Liver (tissue), 9 donors: ENCODE results near the gene GRK2. TPM values are rescaled to one million over a fixed set of nuclear protein-coding genes. Genes with fewer than 3 reads are reported as not detected.

Experiments
- DNase-seq: peaks from one replicate; pipeline ENCODE4 v3.0.0-alpha.2; 2017; ENCODE audit warnings: low spot score
- H3K27ac ChIP-seq, 2 donors: one replicate each; pipeline ENCODE4 v1.7.0; 2013; ENCODE audit warnings: inconsistent platforms in 2 of 2, low read length in 2 of 2, control low read depth in 1 of 2, low read depth in 1 of 2, mild to moderate bottlenecking in 1 of 2
- H3K27me3 ChIP-seq, 4 donors: one replicate each; pipeline versions ENCODE4 v1.6.1 to v1.7.0; 2013; ENCODE audit warnings: low read length in 3 of 4, inconsistent platforms in 1 of 4, mild to moderate bottlenecking in 1 of 4, moderate library complexity in 1 of 4; ENCODE audit not compliant: control insufficient read depth in 4 of 4, insufficient read depth in 4 of 4
- H3K36me3 ChIP-seq, 4 donors: one replicate each; pipeline versions ENCODE4 v1.6.1 to v1.7.0; 2013; ENCODE audit warnings: low read length in 3 of 4, mild to moderate bottlenecking in 3 of 4, low read depth in 1 of 4, moderate library complexity in 1 of 4; ENCODE audit not compliant: control insufficient read depth in 4 of 4, insufficient read depth in 3 of 4
- H3K4me1 ChIP-seq, 4 donors: one replicate each; pipeline versions ENCODE4 v1.6.1 to v1.7.0; 2013; ENCODE audit warnings: low read length in 3 of 4, mild to moderate bottlenecking in 3 of 4, moderate library complexity in 1 of 4; ENCODE audit not compliant: control insufficient read depth in 4 of 4, insufficient read depth in 4 of 4
- H3K4me3 ChIP-seq, 3 donors: one replicate each; pipeline versions ENCODE4 v1.6.1 to v1.7.0; 2013; ENCODE audit warnings: low read length in 3 of 3, control low read depth in 1 of 3, low read depth in 1 of 3, mild to moderate bottlenecking in 1 of 3
- H3K9ac ChIP-seq, 2 donors: one replicate each; pipeline ENCODE4 v1.7.0; 2013; ENCODE audit warnings: low read length in 2 of 2, mild to moderate bottlenecking in 2 of 2, moderate library complexity in 2 of 2, control low read depth in 1 of 2, low read depth in 1 of 2
- H3K9me3 ChIP-seq, 4 donors: one replicate each; pipeline versions ENCODE4 v1.6.1 to v1.7.0; 2013; ENCODE audit warnings: low read length in 3 of 4; ENCODE audit not compliant: control insufficient read depth in 4 of 4
- ATF3 ChIP-seq: IDR thresholded peaks from 2 replicates; pipeline ENCODE4 v1.6.1; 2016; ENCODE audit warnings: antibody characterized with exemption
- CTCF ChIP-seq: fragments of 150-350 bp; IDR thresholded peaks from 2 replicates; pipeline ENCODE4 v1.5.1; 2017; ENCODE audit warnings: improper control_type of control experiment, low read depth, low read length; ENCODE audit not compliant: missing input control
- EGR1 ChIP-seq, 2 donors: IDR thresholded peaks; 2 replicates each; pipeline ENCODE4 v1.6.1; 2016 to 2018; ENCODE audit warnings: antibody characterized with exemption in 2 of 2, low read depth in 2 of 2
- FOXA1 ChIP-seq: IDR thresholded peaks from 2 replicates; pipeline ENCODE4 v1.6.1; 2016; ENCODE audit warnings: antibody characterized with exemption
- FOXA2 ChIP-seq: IDR thresholded peaks from 2 replicates; pipeline ENCODE4 v1.6.1; 2016; ENCODE audit warnings: antibody characterized with exemption
- GABPA ChIP-seq, 2 donors: IDR thresholded peaks in 1 of 2; conservative IDR thresholded peaks in 1 of 2; 2 replicates each; pipeline ENCODE4 v1.6.1; 2016; ENCODE audit warnings: antibody characterized with exemption in 2 of 2, mild to moderate bottlenecking in 1 of 2, moderate library complexity in 1 of 2
- HNF4A ChIP-seq, 2 donors: conservative IDR thresholded peaks; 2 replicates each; pipeline ENCODE4 v1.6.1; 2016; ENCODE audit warnings: antibody characterized with exemption in 2 of 2, mild to moderate bottlenecking in 2 of 2
- HNF4G ChIP-seq: IDR thresholded peaks from 2 replicates; pipeline ENCODE4 v1.6.1; 2016; ENCODE audit warnings: antibody characterized with exemption
- JUND ChIP-seq, 2 donors: IDR thresholded peaks; 2 replicates each; pipeline ENCODE4 v1.6.1; 2016; ENCODE audit warnings: antibody characterized with exemption in 2 of 2
- MAX ChIP-seq: IDR thresholded peaks from 2 replicates; pipeline ENCODE4 v1.6.1; 2016; ENCODE audit warnings: antibody characterized with exemption
- NR2F2 ChIP-seq: IDR thresholded peaks from 2 replicates; pipeline ENCODE4 v1.6.1; 2016; ENCODE audit warnings: antibody characterized with exemption
- RAD21 ChIP-seq, 2 donors: IDR thresholded peaks; 2 replicates each; pipeline ENCODE4 v1.6.1; 2016; ENCODE audit warnings: antibody characterized with exemption in 2 of 2, mild to moderate bottlenecking in 2 of 2
- TAF1 ChIP-seq: conservative IDR thresholded peaks from 2 replicates; pipeline ENCODE4 v1.6.1; 2016; ENCODE audit warnings: antibody characterized with exemption, mild to moderate bottlenecking
- YY1 ChIP-seq: IDR thresholded peaks from 2 replicates; pipeline ENCODE4 v1.6.1; 2016; ENCODE audit warnings: antibody characterized with exemption, mild to moderate bottlenecking
- ZBTB33 ChIP-seq: IDR thresholded peaks from 2 replicates; pipeline ENCODE4 v1.6.1; 2016; ENCODE audit warnings: antibody characterized with exemption
- WGBS: extraction: QIAGEN DNeasy Blood & Tissue Kit; methylation state at CpG from one replicate; pipeline ENCODE4 v1.1.7; 2013; 5-methylcytosine and 5-hydroxymethylcytosine counted together
- polyA plus RNA-seq, 2 donors: library from polyadenylated mRNA; stranded (reverse) in 1 of 2; unstranded in 1 of 2; fragments of 200-250 nt in 1 of 2; fragments of >200 nt in 1 of 2; fragmentation: Nextera tagmentation in 1 of 2; extraction: Ambion mirVana in 1 of 2; gene quantifications; one replicate each; pipeline versions ENCODE4 v1.2.1 to v1.2.3, GENCODE V29; 2013 to 2015
- total RNA-seq, 2 donors: library from RNA; depleted of rRNA; stranded (reverse); fragments of >200 nt; gene quantifications; one replicate each; pipeline ENCODE4 v1.2.3, GENCODE V29; 2014
- donor health status: healthy.
- donor health status: healthy.
- donor health status: healthy.
- donor health status: healthy.
- donor health status: healthy.

GRK2 gene
- total and polyA plus RNA-seq, 4 donors = 13.4 to 41.4 (median 31.7) TPM

GRCh38 chr11:67311556-67312082 is 45.3 kb downstream of the GRK2 start:
- H3K27me3 ChIP-seq = no peaks in the 10 kb centered on the region
- no peak for TF ChIP-seq HNF4A (conservative IDR thresholded peaks at IDR 0.05)
- no peak for TF ChIP-seq RAD21 (IDR thresholded peaks at IDR 0.05)
- TF ChIP-seq JUND (IDR thresholded peaks at IDR 0.05) = no peak
- no peak for TF ChIP-seq HNF4G
- TF ChIP-seq FOXA2 = no peak
- no peak for TF ChIP-seq EGR1 (IDR thresholded peaks at IDR 0.05; ENCODE audit: low read depth in 2 of 2)
- 94% methylated on average over 15 of the region's 15 CpGs for WGBS
- H3K9me3 ChIP-seq = no peaks in the 10 kb centered on the region
- peaks cover 0 to 1% (median 0%) of the 10 kb centered on the region in 4 donors for H3K4me1 ChIP-seq
- no peak overlapping the region for H3K9ac ChIP-seq
- H3K4me3 ChIP-seq = no peak overlapping the region
- H3K27ac ChIP-seq = no peak overlapping the region
- no peak for DNase-seq
- peaks cover 5 to 15% (median 6%) of the 10 kb centered on the region in 4 donors for H3K36me3 ChIP-seq

- 71% methylated on average over 22 of the region's 22 CpGs for WGBS
- H3K4me1 ChIP-seq = peaks cover 0 to 4% (median under 1%) of the 10 kb centered on the region in 4 donors
- no peak for DNase-seq
- no peak overlapping the region for H3K4me3 ChIP-seq
- no peak for TF ChIP-seq TAF1
- TF ChIP-seq NR2F2 = no peak
- TF ChIP-seq EGR1 (IDR thresholded peaks at IDR 0.05; ENCODE audit: low read depth in 2 of 2) = no peak
- TF ChIP-seq FOXA2 = no peak
- TF ChIP-seq MAX = no peak
- peaks cover 5 to 10% (median 6%) of the 10 kb centered on the region in 4 donors for H3K36me3 ChIP-seq
- peak overlapping the region in 1 of 2 donors; percentile 10 for H3K27ac ChIP-seq
- no peaks in the 10 kb centered on the region for H3K27me3 ChIP-seq
- no peak overlapping the region for H3K9ac ChIP-seq
- no peaks in the 10 kb centered on the region for H3K9me3 ChIP-seq
Measured at GRCh38 chr11:67312187-67313021, 46.1 kb downstream of the GRK2 start.

- TF ChIP-seq FOXA2 (no peak), RAD21 (IDR thresholded peaks at IDR 0.05) (no peak)
- no peak overlapping the region for H3K4me3 ChIP-seq
- no peak for DNase-seq
Measured at GRCh38 chr11:67313125-67313890, 47.0 kb downstream of the GRK2 start.

GRCh38 chr11:67314218-67314617 is 47.9 kb downstream of the GRK2 start:
- Histone ChIP-seq H3K4me1 (peaks cover 1 to 12% (median 5%) of the 10 kb centered on the region in 4 donors), H3K36me3 (peaks cover 2 to 6% (median 3%) of the 10 kb centered on the region in 4 donors), H3K9me3 (no peaks in the 10 kb centered on the region), H3K4me3 (no peak overlapping the region), H3K27ac (no peak overlapping the region), H3K27me3 (no peaks in the 10 kb centered on the region), H3K9ac (no peak overlapping the region)
- WGBS = 97% methylated on average over 2 of the region's 2 CpGs
- DNase-seq = no peak
- TF ChIP-seq ATF3 = no peak
- no peak for TF ChIP-seq GABPA (IDR thresholded peaks at IDR 0.05 in 1 of 2, conservative IDR thresholded peaks at IDR 0.05 in 1 of 2)
- TF ChIP-seq ZBTB33 = no peak
- TF ChIP-seq CTCF = no peak
- TF ChIP-seq YY1 = no peak
- no peak for TF ChIP-seq HNF4A (conservative IDR thresholded peaks at IDR 0.05)
- TF ChIP-seq FOXA1 = no peak
- no peak for TF ChIP-seq JUND (IDR thresholded peaks at IDR 0.05)
- no peak for TF ChIP-seq MAX
- no peak for TF ChIP-seq HNF4G
- TF ChIP-seq EGR1 (IDR thresholded peaks at IDR 0.05; ENCODE audit: low read depth in 2 of 2) = no peak
- TF ChIP-seq TAF1 = no peak
- no peak for TF ChIP-seq RAD21 (IDR thresholded peaks at IDR 0.05)

More at GRCh38 chr11:67313125-67313890, 47.0 kb downstream of the GRK2 start:
- 93% methylated on average over 11 of the region's 11 CpGs for WGBS
- H3K4me1 ChIP-seq = peaks cover 1 to 8% (median 3%) of the 10 kb centered on the region in 4 donors
- no peaks in the 10 kb centered on the region for H3K9me3 ChIP-seq
- H3K9ac ChIP-seq = no peak overlapping the region
- no peaks in the 10 kb centered on the region for H3K27me3 ChIP-seq
- H3K36me3 ChIP-seq = peaks cover 4 to 10% (median 6%) of the 10 kb centered on the region in 4 donors
- no peak overlapping the region for H3K27ac ChIP-seq
